Measurements from ENCODE around the gene CYP26B1. TPM values are rescaled to one million over a fixed set of nuclear protein-coding genes. Genes with fewer than 3 reads are reported as not detected.

CYP26B1 gene
- total and polyA plus RNA-seq, 9 of the 15 experiments (the other 6 are each of a cell fraction or from before 2014, with no cell fraction given): 0.01 to 0.13 (median 0.04) TPM; not detected in 6

DNA sequence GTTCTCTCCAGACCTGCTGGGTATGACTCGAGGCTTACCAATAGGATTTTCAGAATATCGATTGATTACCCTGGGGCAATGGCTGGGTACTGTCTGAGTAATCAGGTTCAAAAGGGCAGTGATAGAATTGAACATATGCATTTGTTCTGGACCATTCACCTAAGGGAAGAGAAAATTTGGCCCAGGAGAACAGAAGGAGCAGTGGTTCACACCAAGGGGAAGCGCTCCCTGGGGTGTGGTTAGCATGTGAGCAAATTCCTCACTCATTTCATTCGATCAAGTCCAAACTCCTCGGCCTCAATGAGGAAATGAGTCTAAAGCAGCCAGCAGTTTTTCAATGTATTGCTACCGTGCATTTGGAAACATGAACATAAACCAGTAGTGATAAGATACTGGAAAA lies 55.6 kb downstream of the CYP26B1 start (continued):
- TF ChIP-seq JUN (IDR thresholded peaks at IDR 0.05; ENCODE audit: borderline replicate concordance, low read depth, low read length): no peak
- no peak for TF ChIP-seq JUN (CRISPR knock-in tag; IDR thresholded peaks at IDR 0.05; ENCODE audit: borderline replicate concordance)
- TF ChIP-seq, protein P1, sequence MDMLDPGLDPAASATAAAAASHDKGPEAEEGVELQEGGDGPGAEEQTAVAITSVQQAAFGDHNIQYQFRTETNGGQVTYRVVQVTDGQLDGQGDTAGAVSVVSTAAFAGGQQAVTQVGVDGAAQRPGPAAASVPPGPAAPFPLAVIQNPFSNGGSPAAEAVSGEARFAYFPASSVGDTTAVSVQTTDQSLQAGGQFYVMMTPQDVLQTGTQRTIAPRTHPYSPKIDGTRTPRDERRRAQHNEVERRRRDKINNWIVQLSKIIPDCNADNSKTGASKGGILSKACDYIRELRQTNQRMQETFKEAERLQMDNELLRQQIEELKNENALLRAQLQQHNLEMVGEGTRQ (CRISPR knock-in tag; IDR thresholded peaks at IDR 0.05): no peak

DNA sequence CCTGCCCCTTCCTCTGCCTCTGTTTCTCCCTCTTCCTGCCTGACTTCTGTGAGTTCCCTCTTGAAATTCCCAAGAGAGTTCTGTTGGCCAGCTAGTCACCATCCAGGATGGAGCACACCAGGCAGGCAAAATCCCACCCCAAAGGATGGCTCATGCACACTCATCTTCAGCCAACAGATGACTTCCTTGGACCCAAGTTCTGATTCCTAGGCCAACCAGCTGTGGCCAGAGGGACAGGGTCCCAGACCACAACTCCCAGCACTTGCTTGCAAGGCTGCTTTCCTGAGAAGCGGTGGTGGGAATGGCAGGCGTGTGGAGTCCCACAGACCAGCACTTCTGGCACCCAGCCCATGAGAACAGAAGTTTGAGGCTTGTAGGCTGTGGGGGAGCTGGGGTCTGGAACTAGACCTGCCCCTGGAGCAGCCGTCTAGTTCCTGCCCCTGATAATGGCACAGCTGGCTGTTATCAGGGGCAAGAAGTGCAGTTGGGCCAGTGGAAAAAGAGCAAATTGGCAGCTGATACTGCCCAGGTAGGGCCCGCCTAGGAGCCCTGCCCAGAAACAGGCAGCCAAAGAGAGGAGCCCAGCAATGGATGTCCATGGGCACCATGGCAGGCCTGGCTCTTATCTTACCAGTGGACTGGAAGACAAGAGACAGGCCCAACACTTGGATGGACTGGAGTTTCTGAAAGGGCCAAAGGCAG lies 56.7 kb downstream of the CYP26B1 start:
- ChIA-PET POLR2A (interaction anchor here (1.0 kb wide), 1 partner anchor 17 kb away, joined by 3 read pairs; no protein-coding TSS in a partner anchor), CTCF (ENCODE audit: low intra/inter-chr PET ratio) (no interaction called here)
- no peak for DNase-seq (ENCODE audit: extremely low read depth in 1 of 4, low spot score in 3 of 4)
- no peaks in the 10 kb centered on the region for H3K9me3 ChIP-seq (replicated peaks; ENCODE audit: control insufficient read depth, insufficient read depth, low read depth, low read length)
- BruUV-seq (replicated peaks): no TSS peak
- H3K27ac ChIP-seq (ENCODE audit: extremely low read depth, low read depth, low read length): no peak overlapping the region
- no peak for ATAC-seq
- no peak overlapping the region for H3K4me3 ChIP-seq
- no peaks in the 10 kb centered on the region for H3K36me3 ChIP-seq (ENCODE audit: control insufficient read depth, insufficient read depth, low read length)
- FAIRE-seq: no peak
- no peak overlapping the region for H3K4me2 ChIP-seq (ENCODE audit: insufficient read depth, low read length)
- no peak overlapping the region for H3K9ac ChIP-seq (ENCODE audit: insufficient read depth in 1 of 2, low read depth in 2 of 2, low read length in 2 of 2)
- peaks cover 0 to 4% of the 10 kb centered on the region in 2 experiments; a peak in 3 of 5 replicates for H3K27me3 ChIP-seq (ENCODE audit: control insufficient read depth in 2 of 2, insufficient read depth in 2 of 2, low read length in 2 of 2)
- intact Hi-C loops (cut with micrococcal nuclease): no loop called here
- no peak overlapping the region for H2AFZ ChIP-seq (ENCODE audit: low read depth, low read length)
- no peaks in the 10 kb centered on the region for H3K79me2 ChIP-seq (ENCODE audit: control insufficient read depth, insufficient read depth, low read length)
- WGBS (ENCODE audit: insufficient coverage, low coverage, missing lambda C conversion rate): 7% methylated on average over 4 of the region's 4 CpGs
- in situ Hi-C loops (cut with MboI): no loop called here
- H3K4me1 ChIP-seq (replicated peaks in 1 of 2; ENCODE audit: control insufficient read depth in 2 of 2, insufficient read depth in 2 of 2, low read length in 2 of 2): no peaks in the 10 kb centered on the region; a peak in 3 of 5 replicates
- H3K9me1 ChIP-seq (ENCODE audit: control insufficient read depth, insufficient read depth, low read length): no peaks in the 10 kb centered on the region
- TF ChIP-seq, protein P2, sequence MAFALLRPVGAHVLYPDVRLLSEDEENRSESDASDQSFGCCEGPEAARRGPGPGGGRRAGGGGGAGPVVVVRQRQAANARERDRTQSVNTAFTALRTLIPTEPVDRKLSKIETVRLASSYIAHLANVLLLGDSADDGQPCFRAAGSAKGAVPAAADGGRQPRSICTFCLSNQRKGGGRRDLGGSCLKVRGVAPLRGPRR (CRISPR knock-in tag; IDR thresholded peaks at IDR 0.05): no peak
- 0 out of 2 replicates have a peak, but pooled peaks have one; percentile 47 for TF ChIP-seq ZNF584 (CRISPR knock-in tag; IDR thresholded peaks at IDR 0.05; ENCODE audit: low read depth)
- no peaks in the 10 kb centered on the region for H4K20me1 ChIP-seq (replicated peaks; ENCODE audit: control insufficient read depth, insufficient read depth, low read length)
